Uterus (tissue), 2 donors: ENCODE data around the gene PITHD1.

Experiments used
- CTCF ChIP-seq, 4 experiments: fragments of 200-600 bp in 2 of 4; fragments of 450-650 bp in 2 of 4; sonication (generic) in 2 of 4; IDR thresholded peaks; one replicate each; pipeline ENCODE4 v1.5.1; 2016 to 2019; ENCODE audit warnings: antibody characterized with exemption in 4 of 4, mild to moderate bottlenecking in 2 of 4, moderate library complexity in 1 of 4
- POLR2A ChIP-seq, 2 donors: fragments of 450-650 bp; IDR thresholded peaks; one replicate each; pipeline ENCODE4 v1.6.1; 2016; ENCODE audit warnings: antibody characterized with exemption in 2 of 2, mild to moderate bottlenecking in 1 of 2, moderate library complexity in 1 of 2

GRCh38 chr1:23756676-23757075 is 21.5 kb upstream of the PITHD1 start:
- no peak for TF ChIP-seq CTCF (IDR thresholded peaks at IDR 0.05)
- no peak for TF ChIP-seq POLR2A (IDR thresholded peaks at IDR 0.05)
